Stomach (tissue), 9 donors: ENCODE measurements around the gene ZNF213. TPM values are rescaled to one million over a fixed set of nuclear protein-coding genes. Genes with fewer than 3 reads are reported as not detected.

Source experiments
- DNase-seq, 2 donors: peaks; one replicate each; pipeline versions ENCODE4 v3.0.0 to v3.0.0-alpha.2; 2013 to 2019
- H3K27ac ChIP-seq, 5 donors: fragments of 200-600 bp in 4 of 5; sonication (generic) in 4 of 5; one replicate each; pipeline ENCODE4 v1.5.1; 2013 to 2019; ENCODE audit warnings: mild to moderate bottlenecking in 1 of 5, moderate library complexity in 1 of 5
- H3K27me3 ChIP-seq, 3 donors: fragments of 200-600 bp; sonication (generic); one replicate each; pipeline ENCODE4 v1.5.1; 2017 to 2019; ENCODE audit warnings: mixed run types in 1 of 3
- H3K36me3 ChIP-seq, 4 donors: fragments of 200-600 bp; sonication (generic); 1 replicate in 3 of 4; 2 replicates in 1 of 4; pipeline ENCODE4 v1.5.1; 2016 to 2019
- H3K4me1 ChIP-seq, 4 donors: fragments of 200-600 bp; sonication (generic); one replicate each; pipeline ENCODE4 v1.5.1; 2016 to 2019
- H3K4me3 ChIP-seq, 4 donors: fragments of 200-600 bp; sonication (generic) in 3 of 4; one replicate each; pipeline ENCODE4 v1.5.1; 2016 to 2019; ENCODE audit warnings: mild to moderate bottlenecking in 1 of 4
- H3K9me3 ChIP-seq, 4 donors: fragments of 200-600 bp; sonication (generic); one replicate each; pipeline ENCODE4 v1.5.1; 2016 to 2019
- EP300 ChIP-seq: sonication (generic); formaldehyde crosslinking; IDR thresholded peaks from one replicate; pipeline ENCODE4 v1.6.1; 2017; ENCODE audit warnings: antibody characterized with exemption
- POLR2A ChIP-seq, 4 donors: fragments of 450-650 bp; IDR thresholded peaks; one replicate each; pipeline ENCODE4 v1.6.1; 2016; ENCODE audit warnings: antibody characterized with exemption in 4 of 4, control low read depth in 2 of 4, mild to moderate bottlenecking in 1 of 4, moderate library complexity in 1 of 4
- POLR2AphosphoS5 ChIP-seq, 3 donors: sonication (generic); formaldehyde crosslinking; IDR thresholded peaks; one replicate each; pipeline ENCODE4 v1.6.1; 2016; ENCODE audit warnings: antibody characterized with exemption in 3 of 3
- whole genome bisulfite sequencing, 5 donors: extraction: QIAGEN DNeasy Blood & Tissue Kit in 3 of 5; methylation state at CpG; one replicate each; pipeline versions ENCODE4 v1.1.5 to v1.1.7; 2013 to 2018; 5-methylcytosine and 5-hydroxymethylcytosine counted together
- intact Hi-C: fragments of 100-400 bp; cut with DNase I; formaldehyde crosslinking; loops from one replicate; pipeline ENCODE4 v1.15.1; 2023; ENCODE audit warnings: low total_unique reads
- polyA plus RNA-seq, 3 donors: library from polyadenylated mRNA; stranded (reverse); fragments of 200-250 nt; gene quantifications; one replicate each; pipeline ENCODE4 v1.2.3, GENCODE V29; 2013
- total RNA-seq, 5 donors: library from RNA; depleted of rRNA; stranded (reverse); fragments of >200 nt; gene quantifications; one replicate each; pipeline versions ENCODE4 v1.1.0 to v1.2.3, GENCODE V29; 2014 to 2016
- TF ChIP-seq, protein P1 (sequence below), 7 experiments: fragments of 450-650 bp in 4 of 7; fragments of 200-600 bp in 3 of 7; sonication (generic) in 3 of 7; IDR thresholded peaks; one replicate each; pipeline ENCODE4 v1.5.1; 2016 to 2019; ENCODE audit warnings: antibody characterized with exemption in 7 of 7, control low read depth in 2 of 7, mild to moderate bottlenecking in 1 of 7
- donor health status: healthy with polysubstance abuse.
- donor health status: Bipolar disorder and iron deficiency.
- donor health status: healthy.

ZNF213 gene
- total and polyA plus RNA-seq, 8 donors = 1.3 to 87.8 (median 6.5) TPM

DNA sequence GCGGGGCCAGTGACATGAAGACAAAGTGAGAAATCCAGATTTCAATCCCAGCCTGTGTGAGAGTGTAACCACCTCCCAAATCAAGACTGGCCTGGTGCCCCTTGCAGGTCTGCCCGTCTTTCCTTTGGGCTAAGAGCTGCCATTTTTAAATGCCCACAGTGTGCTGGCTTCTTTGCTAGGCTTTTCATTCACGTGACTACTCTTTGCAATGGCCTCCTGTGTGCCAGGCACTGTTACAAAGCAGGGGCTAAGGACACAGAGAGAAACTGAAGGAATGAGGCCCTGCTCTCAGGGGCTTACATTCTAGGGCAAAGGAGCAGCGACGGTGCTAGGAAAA, 35.5 kb upstream of the ZNF213 start:
- Histone ChIP-seq H3K4me1 (peaks cover 16 to 29% (median 22%) of the 10 kb centered on the region in 4 donors), H3K9me3 (no peaks in the 10 kb centered on the region), H3K4me3 (no peak overlapping the region), H3K27me3 (peaks cover 0 to 47% (median 0%) of the 10 kb centered on the region in 3 donors), H3K27ac (no peak overlapping the region), H3K36me3 (no peaks in the 10 kb centered on the region)
- TF ChIP-seq POLR2AphosphoS5 (IDR thresholded peaks at IDR 0.05) (no peak), POLR2A (IDR thresholded peaks at IDR 0.05) (no peak), EP300 (no peak)
- TF ChIP-seq, protein P1, sequence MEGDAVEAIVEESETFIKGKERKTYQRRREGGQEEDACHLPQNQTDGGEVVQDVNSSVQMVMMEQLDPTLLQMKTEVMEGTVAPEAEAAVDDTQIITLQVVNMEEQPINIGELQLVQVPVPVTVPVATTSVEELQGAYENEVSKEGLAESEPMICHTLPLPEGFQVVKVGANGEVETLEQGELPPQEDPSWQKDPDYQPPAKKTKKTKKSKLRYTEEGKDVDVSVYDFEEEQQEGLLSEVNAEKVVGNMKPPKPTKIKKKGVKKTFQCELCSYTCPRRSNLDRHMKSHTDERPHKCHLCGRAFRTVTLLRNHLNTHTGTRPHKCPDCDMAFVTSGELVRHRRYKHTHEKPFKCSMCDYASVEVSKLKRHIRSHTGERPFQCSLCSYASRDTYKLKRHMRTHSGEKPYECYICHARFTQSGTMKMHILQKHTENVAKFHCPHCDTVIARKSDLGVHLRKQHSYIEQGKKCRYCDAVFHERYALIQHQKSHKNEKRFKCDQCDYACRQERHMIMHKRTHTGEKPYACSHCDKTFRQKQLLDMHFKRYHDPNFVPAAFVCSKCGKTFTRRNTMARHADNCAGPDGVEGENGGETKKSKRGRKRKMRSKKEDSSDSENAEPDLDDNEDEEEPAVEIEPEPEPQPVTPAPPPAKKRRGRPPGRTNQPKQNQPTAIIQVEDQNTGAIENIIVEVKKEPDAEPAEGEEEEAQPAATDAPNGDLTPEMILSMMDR (IDR thresholded peaks at IDR 0.05) = no peak
- DNase-seq = no peak
- intact Hi-C loops = no loop called here
- 60 to 78% (median 69%) methylated on average over 5 of the region's 5 CpGs for WGBS, 5 donors

DNA sequence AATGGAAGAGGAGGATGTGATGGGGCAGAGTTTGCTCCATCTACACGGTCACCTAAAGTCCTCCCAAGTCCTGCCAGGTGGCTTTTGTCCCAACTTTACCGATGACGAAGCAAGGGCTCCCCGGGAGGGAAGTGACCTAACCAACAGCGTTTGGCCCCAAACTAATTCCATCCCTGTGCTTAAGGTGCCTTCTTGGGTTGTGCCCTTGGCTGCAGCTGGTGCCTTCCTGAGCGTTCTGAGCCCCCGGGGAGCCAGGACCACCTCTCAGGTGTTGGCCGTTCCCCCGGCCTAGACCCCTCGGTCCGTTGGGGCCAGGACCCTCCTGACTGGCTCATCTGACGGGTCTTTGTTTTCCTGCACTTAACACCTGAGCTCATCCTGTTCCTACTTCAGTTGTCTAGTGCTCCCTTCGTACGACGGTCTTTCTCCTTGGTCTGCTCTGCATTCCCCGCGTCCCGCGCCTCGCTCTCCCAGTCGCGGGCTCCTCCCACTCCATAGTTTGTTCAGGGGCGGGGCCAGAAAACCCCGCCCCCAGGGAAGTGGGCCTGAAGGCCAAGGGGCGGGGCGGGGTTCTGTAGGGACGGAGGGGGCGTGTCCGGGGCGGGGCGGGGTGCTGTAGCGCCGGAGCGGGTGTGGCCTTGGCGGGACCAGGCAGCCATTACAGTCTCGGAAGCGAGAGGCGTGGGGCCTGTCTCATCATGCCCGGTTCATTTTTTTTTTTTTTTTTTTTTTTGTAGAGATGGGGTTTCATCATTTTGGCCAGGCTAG, 34.9 kb upstream of the ZNF213 start:
- WGBS, 5 donors = 2 to 6% (median 4%) methylated on average over 37 to 39 of the region's 39 CpGs
- Histone ChIP-seq H3K4me3 (peak overlapping the region; percentile 7 to 30 (median 24)), H3K27ac (peak overlapping the region in 2 of 5 donors; percentile 17 to 30), H3K9me3 (no peaks in the 10 kb centered on the region), H3K4me1 (peaks cover 16 to 29% (median 22%) of the 10 kb centered on the region in 4 donors), H3K36me3 (no peaks in the 10 kb centered on the region), H3K27me3 (peaks cover 0 to 47% (median 0%) of the 10 kb centered on the region in 3 donors)
- TF ChIP-seq, protein P1 (IDR thresholded peaks at IDR 0.05) = no peak
- no peak for TF ChIP-seq POLR2AphosphoS5 (IDR thresholded peaks at IDR 0.05)
- TF ChIP-seq EP300 = no peak
- no peak for TF ChIP-seq POLR2A (IDR thresholded peaks at IDR 0.05)
- intact Hi-C loops = no loop called here
- peak; percentile 96 to 98 for DNase-seq

- WGBS, 5 donors = 49 to 63% (median 58%) methylated on average over 21 to 29 of the region's 29 CpGs
- Histone ChIP-seq H3K27ac (peak overlapping the region in 4 of 5 donors; percentile 38 to 51 (median 50)), H3K27me3 (peaks cover 0 to 43% (median 0%) of the 10 kb centered on the region in 3 donors), H3K4me3 (peak overlapping the region in 1 of 4 donors; percentile 15), H3K36me3 (no peaks in the 10 kb centered on the region), H3K4me1 (peaks cover 20 to 36% (median 25%) of the 10 kb centered on the region in 4 donors), H3K9me3 (no peaks in the 10 kb centered on the region)
- peak in 1 of 2 donors; percentile 65 for DNase-seq
- intact Hi-C loops = no loop called here
- TF ChIP-seq EP300 = no peak
- no peak for TF ChIP-seq POLR2A (IDR thresholded peaks at IDR 0.05)
- TF ChIP-seq POLR2AphosphoS5 (IDR thresholded peaks at IDR 0.05) = no peak
- TF ChIP-seq, protein P1 (IDR thresholded peaks at IDR 0.05) = peak in 3 of 7 experiments; percentile 9 to 51 (median 21)
These were observed 33.6 kb upstream of the ZNF213 start for GRCh38 chr16:3101018-3101840.

GRCh38 chr16:3101841-3102470, 32.9 kb upstream of the ZNF213 start:
- WGBS, 5 donors = 26 to 66% (median 53%) methylated on average over 27 of the region's 27 CpGs
- peaks cover 24 to 40% (median 30%) of the 10 kb centered on the region in 4 donors for H3K4me1 ChIP-seq
- peak overlapping the region; percentile 23 to 51 (median 49) for H3K27ac ChIP-seq
- H3K9me3 ChIP-seq = no peaks in the 10 kb centered on the region
- no peaks in the 10 kb centered on the region for H3K36me3 ChIP-seq
- peak overlapping the region in 1 of 4 donors; percentile 15 for H3K4me3 ChIP-seq
- intact Hi-C loops = no loop called here
- peaks cover 0 to 43% (median 0%) of the 10 kb centered on the region in 3 donors for H3K27me3 ChIP-seq
- peak in 1 of 2 donors; percentile 65 for DNase-seq
- TF ChIP-seq EP300 (no peak), POLR2AphosphoS5 (IDR thresholded peaks at IDR 0.05) (no peak), POLR2A (IDR thresholded peaks at IDR 0.05) (no peak)
- TF ChIP-seq, protein P1 (IDR thresholded peaks at IDR 0.05) = no peak
